Smooth muscle cell of the pulmonary artery (primary cell): ENCODE data around the gene PDE6A. TPM values are rescaled to one million over a fixed set of nuclear protein-coding genes. Genes with fewer than 3 reads are reported as not detected.

Source experiments
- total RNA-seq: library from RNA; depleted of rRNA; stranded (reverse); fragments of >200 nt; gene quantifications from 2 replicates; pipeline ENCODE4 v1.2.3, GENCODE V29; 2014

The PDE6A gene
- total RNA-seq = not detected in 2 replicates

GRCh38 chr5:149944666-149945065, at the start of gene PDE6A:
PDE6A (minus strand) TSS chr5:149944793; CDS start chr5:149944673, 120 bp downstream.

DNA sequence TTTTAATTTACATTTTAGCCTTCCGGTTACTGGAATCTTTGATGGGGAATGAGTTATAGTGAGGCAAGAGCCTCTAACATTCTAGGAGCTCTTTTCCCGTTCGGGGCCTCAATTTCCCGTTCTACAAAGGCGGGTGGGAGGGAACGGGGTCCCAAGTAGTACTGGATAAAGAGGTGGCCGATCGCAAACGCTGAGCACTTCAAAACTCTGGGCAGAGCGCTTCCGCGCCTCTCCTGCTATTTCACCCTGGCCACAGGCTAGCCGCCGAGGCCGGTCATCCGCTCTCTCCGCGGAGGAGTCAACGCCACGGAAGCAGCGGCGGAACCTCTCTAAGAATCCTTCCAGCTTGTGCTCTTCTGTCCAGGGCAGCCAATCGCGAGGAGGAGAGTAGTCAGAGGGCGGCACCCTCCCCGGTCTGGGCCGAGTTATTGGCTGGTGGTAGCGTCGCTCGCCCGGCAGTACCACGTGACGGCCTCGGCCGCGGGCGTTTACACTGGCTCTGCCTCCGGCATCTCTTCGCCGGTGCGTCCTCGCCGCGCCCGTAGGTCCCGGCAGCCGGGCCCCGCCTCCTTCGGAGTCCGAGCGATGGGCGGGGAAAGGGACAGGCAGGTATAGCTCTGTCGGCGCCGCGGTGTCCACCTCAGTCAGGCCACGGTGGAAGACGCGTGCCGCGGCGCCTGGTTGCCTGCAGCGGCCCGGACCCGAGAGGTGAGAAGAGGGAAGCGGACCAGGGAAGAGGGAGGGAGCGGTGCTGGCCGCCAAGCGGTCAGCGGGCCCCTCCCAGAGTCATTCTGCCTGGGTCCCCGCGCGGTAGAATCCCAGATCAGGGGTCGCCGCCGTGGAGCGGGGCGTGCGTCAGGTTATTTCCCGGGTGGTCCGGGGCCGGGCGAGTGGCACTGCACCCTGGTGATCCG, 15.9 kb upstream of the PDE6A start, which contains the start of gene SLC26A2:
SLC26A2 (plus strand) TSS at position 487 of the 914 bp plus-strand sequence. CDS start 16,895 bp downstream, outside the sequence.

Other genes with a start within 250 kb of the PDE6A start
- gene PPARGC1B, start 214.5 kb downstream of the PDE6A start, total RNA-seq = 0.39 and 0.63 TPM in 2 replicates
- 19.2 and 21.4 TPM in 2 replicates for gene SLC26A2, start 16.0 kb upstream of the PDE6A start, total RNA-seq
- 8.9 and 10.2 TPM in 2 replicates for gene TIGD6, start 55.9 kb upstream of the PDE6A start, total RNA-seq
- 46.5 and 50.7 TPM in 2 replicates for gene HMGXB3, start 55.9 kb upstream of the PDE6A start, total RNA-seq
- 0.26 and 0.69 TPM in 2 replicates for gene CSF1R, start 141.8 kb upstream of the PDE6A start, total RNA-seq
- 195 and 656 TPM in 2 replicates for gene PDGFRB, start 211.1 kb upstream of the PDE6A start, total RNA-seq
- 0.17 and 0.91 TPM in 2 replicates for gene CDX1, start 222.0 kb upstream of the PDE6A start, total RNA-seq
- 0.20 TPM in 1 of 2 replicates, not detected in the other for gene SLC6A7, start 245.3 kb upstream of the PDE6A start, total RNA-seq